BLaER1 treated with 17β-estradiol and CSF1 and Interleukin-3, amounts not matched to agents 10 nM and 100 nM (cell line): Measurements from ENCODE around the gene PGM2L1.

ENCODE experiments used
- H3K27ac ChIP-seq, 11 experiments: shearing (Covaris generic); formaldehyde crosslinking; 2 replicates each; pipeline ENCODE4 v1.8.1; 2022
- H3K27me3 ChIP-seq, 11 experiments: shearing (Covaris generic); formaldehyde crosslinking; 2 replicates each; pipeline ENCODE4 v1.8.1; 2022
- H3K36me3 ChIP-seq, 11 experiments: shearing (Covaris generic); formaldehyde crosslinking; 2 replicates each; pipeline ENCODE4 v1.8.1; 2022
- H3K4me1 ChIP-seq, 10 experiments: shearing (Covaris generic); formaldehyde crosslinking; 2 replicates each; pipeline ENCODE4 v1.8.1; 2022
- H3K4me2 ChIP-seq, 11 experiments: shearing (Covaris generic); formaldehyde crosslinking; 2 replicates each; pipeline ENCODE4 v1.8.1; 2022
- H3K4me3 ChIP-seq, 10 experiments: shearing (Covaris generic); formaldehyde crosslinking; 2 replicates each; pipeline ENCODE4 v1.8.1; 2022
- H3K9ac ChIP-seq, 11 experiments: shearing (Covaris generic); formaldehyde crosslinking; 2 replicates each; pipeline ENCODE4 v1.8.1; 2022
- H3K9me3 ChIP-seq, 11 experiments: shearing (Covaris generic); formaldehyde crosslinking; replicated peaks in 1 of 11; 2 replicates each; pipeline ENCODE4 v1.8.1; 2022
- H4K20me1 ChIP-seq, 11 experiments: shearing (Covaris generic); formaldehyde crosslinking; 2 replicates each; pipeline ENCODE4 v1.8.1; 2022
- Cebpa-rat ChIP-seq, 11 experiments: shearing (Covaris generic); IDR thresholded peaks; 2 replicates each; pipeline ENCODE4 v1.8.1; 2022

PGM2L1 gene

DNA sequence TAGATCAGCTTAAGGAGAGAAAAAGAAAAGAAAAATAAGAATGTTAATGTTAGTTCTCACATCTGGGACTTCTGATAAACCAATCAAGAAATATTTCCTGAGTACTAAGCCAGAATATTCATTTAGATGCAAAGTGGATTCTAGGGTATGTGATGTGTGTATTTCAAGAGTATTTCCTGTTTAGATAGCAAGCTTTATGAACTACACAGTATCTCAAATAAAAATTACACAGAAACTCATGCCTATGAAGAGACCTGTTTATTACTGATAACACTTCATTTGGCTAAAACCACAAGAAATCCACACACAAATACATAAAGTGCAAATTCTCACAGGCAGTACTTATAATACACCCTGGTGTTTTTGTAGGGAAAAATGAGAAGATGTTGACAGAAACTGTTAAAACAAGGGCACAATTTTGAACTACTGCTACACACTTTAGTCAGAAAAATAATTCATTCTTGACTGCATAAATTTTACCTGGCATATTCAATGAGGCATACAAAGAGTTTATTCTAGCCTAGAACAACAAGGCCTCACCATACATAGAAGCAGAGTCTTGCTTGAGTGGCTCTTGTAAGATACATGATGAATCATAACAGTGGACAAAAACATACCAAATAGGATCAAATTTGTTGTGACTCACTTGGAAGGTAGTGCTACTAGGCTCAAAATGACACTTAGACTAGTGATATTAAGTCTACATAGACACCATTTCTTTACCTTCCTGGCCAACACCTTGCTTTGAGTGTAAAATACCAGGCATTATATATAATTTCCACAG, 68.0 kb downstream of the PGM2L1 start:
- Histone ChIP-seq H3K9me3 (peaks cover 10 to 18% (median 14%) of the 10 kb centered on the region in 11 experiments), H3K4me1 (no peaks in the 10 kb centered on the region), H3K4me3 (no peak overlapping the region), H4K20me1 (no peaks in the 10 kb centered on the region), H3K4me2 (no peak overlapping the region), H3K9ac (no peak overlapping the region), H3K27ac (no peak overlapping the region), H3K27me3 (no peaks in the 10 kb centered on the region), H3K36me3 (peaks cover 0 to 18% (median 0%) of the 10 kb centered on the region in 11 experiments; a peak in 6 of 22 replicates)
- no peak for TF ChIP-seq Cebpa-rat (IDR thresholded peaks at IDR 0.05)

DNA sequence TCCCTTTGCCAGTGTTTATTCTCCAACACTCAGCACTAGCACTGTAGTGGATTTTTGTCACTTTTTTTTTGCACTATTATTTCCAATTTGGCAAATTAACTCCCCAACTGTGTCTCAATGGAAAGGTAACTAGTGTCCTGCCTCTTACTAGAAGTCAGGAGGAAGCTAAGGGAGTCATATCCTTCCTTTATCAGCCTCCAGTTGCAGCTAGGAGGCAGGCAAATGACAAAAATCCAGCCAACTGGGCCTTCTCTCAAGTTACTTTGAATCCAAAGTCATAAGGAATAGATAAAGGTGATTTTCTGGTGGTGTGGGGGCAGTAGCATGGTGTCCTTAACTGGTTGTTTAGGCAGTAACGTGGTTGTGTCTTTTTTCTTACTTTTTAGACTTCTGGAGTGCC, 71.2 kb downstream of the PGM2L1 start:
- TF ChIP-seq Cebpa-rat (IDR thresholded peaks at IDR 0.05): no peak
- Histone ChIP-seq H4K20me1 (no peaks in the 10 kb centered on the region), H3K4me3 (no peak overlapping the region), H3K4me1 (no peaks in the 10 kb centered on the region), H3K27ac (no peak overlapping the region), H3K27me3 (no peaks in the 10 kb centered on the region), H3K4me2 (no peak overlapping the region), H3K36me3 (peaks cover 0 to 12% (median 0%) of the 10 kb centered on the region in 11 experiments; a peak in 6 of 22 replicates), H3K9me3 (peaks cover 10 to 18% (median 14%) of the 10 kb centered on the region in 11 experiments), H3K9ac (no peak overlapping the region)

DNA sequence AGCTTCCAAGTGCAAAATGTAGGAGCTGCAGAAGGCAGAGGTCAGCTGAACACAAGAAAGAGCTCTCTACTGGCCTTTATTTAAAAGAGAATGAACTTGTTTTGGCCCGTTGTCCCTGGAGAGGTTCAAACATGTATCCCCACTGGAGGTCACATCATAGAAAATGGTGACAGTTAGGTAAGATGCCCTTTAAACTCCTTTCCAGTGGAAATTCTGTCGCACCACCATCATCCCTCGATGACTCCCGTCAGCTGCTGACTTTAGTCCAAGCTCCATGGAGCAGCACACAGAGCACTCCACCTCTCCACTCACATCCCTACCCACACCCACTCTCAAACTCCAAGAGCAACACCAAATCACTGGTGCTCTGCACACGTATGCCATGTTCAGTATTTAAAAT, 71.6 kb downstream of the PGM2L1 start:
- H3K27ac ChIP-seq: no peak overlapping the region
- H3K27me3 ChIP-seq: no peaks in the 10 kb centered on the region
- H3K36me3 ChIP-seq: peaks cover 0 to 12% (median 0%) of the 10 kb centered on the region in 11 experiments; a peak in 6 of 22 replicates
- H4K20me1 ChIP-seq: no peaks in the 10 kb centered on the region
- H3K9ac ChIP-seq: no peak overlapping the region
- no peaks in the 10 kb centered on the region for H3K4me1 ChIP-seq
- TF ChIP-seq Cebpa-rat (IDR thresholded peaks at IDR 0.05): no peak
- peaks cover 10 to 18% (median 14%) of the 10 kb centered on the region in 11 experiments for H3K9me3 ChIP-seq
- no peak overlapping the region for H3K4me3 ChIP-seq
- H3K4me2 ChIP-seq: no peak overlapping the region

DNA sequence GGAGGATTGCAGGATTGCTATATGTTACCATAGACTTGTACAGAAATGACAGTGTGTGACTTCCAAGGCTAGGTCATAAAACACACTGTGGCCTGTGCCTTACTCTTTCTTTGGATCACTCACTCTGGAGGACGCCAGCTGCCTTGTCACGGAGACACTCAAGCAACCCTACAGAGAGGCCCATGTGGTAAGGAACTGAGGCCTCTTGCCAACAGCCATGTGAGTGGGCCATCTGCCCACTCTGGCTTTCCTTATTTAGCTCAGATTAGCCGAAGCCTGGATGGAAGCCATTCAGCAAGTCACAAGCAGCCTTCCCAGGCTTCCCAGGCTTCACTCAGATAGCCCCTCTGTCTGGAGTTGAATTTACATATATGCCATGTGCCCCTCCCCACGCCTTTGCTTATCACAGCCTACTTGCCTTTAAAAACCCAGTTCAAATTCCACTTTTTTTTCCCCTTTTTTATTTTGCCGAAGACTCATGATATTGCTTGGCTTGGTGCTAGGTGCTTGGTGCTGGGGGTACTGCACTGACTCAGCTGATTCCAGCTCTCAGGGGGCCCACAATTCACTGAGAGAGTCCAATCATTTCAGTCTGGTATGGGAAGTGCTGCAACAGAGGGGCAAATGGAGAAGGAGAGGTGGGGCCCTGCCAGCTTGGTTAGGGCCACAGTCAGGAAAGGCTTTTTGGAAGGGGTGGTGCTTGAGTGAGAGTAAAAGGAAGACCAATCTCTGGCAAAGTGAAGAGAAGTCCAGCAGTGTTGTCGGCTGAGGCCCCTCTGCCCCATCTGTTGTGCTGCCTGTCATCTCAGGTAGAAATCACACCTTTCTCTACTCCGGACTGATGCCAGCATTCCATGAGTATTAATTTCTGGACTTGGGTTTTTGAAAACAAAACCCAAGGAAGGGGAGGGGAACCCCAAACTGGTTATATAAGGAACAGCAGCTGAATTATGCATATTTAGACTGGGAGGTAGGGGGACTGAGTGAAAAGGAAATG, 72.3 kb downstream of the PGM2L1 start:
- Histone ChIP-seq H3K27me3 (no peaks in the 10 kb centered on the region), H4K20me1 (no peaks in the 10 kb centered on the region), H3K9ac (no peak overlapping the region), H3K36me3 (peaks cover 0 to 12% (median 0%) of the 10 kb centered on the region in 11 experiments; a peak in 5 of 22 replicates), H3K27ac (no peak overlapping the region), H3K4me2 (no peak overlapping the region), H3K9me3 (peaks cover 10 to 18% (median 14%) of the 10 kb centered on the region in 11 experiments), H3K4me3 (no peak overlapping the region), H3K4me1 (no peaks in the 10 kb centered on the region)
- TF ChIP-seq Cebpa-rat (IDR thresholded peaks at IDR 0.05): no peak

DNA sequence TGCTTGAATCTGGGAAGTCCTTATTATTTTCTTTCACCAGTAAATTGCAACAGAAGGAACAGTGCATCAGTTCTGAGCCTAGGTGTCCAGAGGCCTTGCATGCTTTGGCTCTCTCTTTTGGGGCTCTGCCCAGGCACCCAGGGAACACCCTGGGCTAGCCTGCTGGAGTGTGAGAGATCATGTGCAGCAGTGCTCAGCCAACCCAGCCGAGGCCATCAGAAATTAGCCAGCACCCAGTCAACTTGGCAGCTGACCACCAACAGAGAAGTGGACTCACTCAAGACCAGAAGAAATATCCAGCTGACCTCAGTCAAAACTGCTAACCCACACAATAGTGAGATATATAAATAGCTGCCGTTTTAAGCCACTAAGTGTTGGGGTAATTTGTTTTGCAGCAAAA, 75.6 kb downstream of the PGM2L1 start:
- no peak for TF ChIP-seq Cebpa-rat (IDR thresholded peaks at IDR 0.05)
- no peaks in the 10 kb centered on the region for H3K4me1 ChIP-seq
- peaks cover 2 to 13% (median 6%) of the 10 kb centered on the region in 11 experiments; a peak in 21 of 22 replicates for H3K9me3 ChIP-seq
- H3K36me3 ChIP-seq: no peaks in the 10 kb centered on the region; a peak in 1 of 22 replicates
- H3K4me2 ChIP-seq: no peak overlapping the region
- H3K27ac ChIP-seq: no peak overlapping the region
- no peaks in the 10 kb centered on the region for H3K27me3 ChIP-seq
- H3K9ac ChIP-seq: no peak overlapping the region
- H4K20me1 ChIP-seq: no peaks in the 10 kb centered on the region
- no peak overlapping the region for H3K4me3 ChIP-seq

DNA sequence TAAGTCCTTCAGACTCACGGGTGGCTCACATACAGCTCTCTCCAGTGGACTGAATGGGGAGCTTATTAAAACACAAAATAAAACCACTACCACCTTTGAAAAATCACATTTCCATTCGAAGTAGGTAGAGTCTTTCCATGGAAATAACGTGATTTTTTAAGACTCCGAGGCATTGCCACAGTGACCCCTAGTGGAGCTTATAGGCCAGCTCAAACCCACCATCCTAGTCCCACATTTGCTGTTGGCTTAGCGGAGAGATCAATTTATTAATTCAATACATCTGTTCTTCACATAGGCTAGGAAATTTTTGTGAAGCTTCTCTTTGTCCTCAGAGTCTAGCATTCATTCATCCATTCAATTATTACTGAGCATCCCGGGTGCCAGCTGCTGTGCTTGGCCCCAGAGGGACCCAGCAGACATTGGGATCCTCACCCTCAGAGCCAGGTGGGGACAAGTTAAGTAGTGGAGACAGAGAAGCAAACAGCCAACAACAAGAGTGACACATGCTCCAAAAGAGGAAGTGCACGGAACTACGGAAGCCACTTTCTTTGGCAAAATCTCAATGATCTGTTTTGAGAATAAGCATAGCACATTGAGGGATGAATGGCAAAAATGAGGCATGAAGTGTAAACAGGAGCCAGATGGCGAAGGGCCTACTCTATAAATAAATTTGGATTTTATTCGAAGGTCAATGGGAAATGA, 76.6 kb downstream of the PGM2L1 start:
- Histone ChIP-seq H3K36me3 (no peaks in the 10 kb centered on the region), H3K4me2 (no peak overlapping the region), H3K9ac (no peak overlapping the region), H3K27ac (no peak overlapping the region), H3K9me3 (peaks cover 11 to 19% (median 12%) of the 10 kb centered on the region in 11 experiments), H3K4me1 (no peaks in the 10 kb centered on the region), H3K27me3 (no peaks in the 10 kb centered on the region), H3K4me3 (no peak overlapping the region), H4K20me1 (no peaks in the 10 kb centered on the region)
- no peak for TF ChIP-seq Cebpa-rat (IDR thresholded peaks at IDR 0.05)

DNA sequence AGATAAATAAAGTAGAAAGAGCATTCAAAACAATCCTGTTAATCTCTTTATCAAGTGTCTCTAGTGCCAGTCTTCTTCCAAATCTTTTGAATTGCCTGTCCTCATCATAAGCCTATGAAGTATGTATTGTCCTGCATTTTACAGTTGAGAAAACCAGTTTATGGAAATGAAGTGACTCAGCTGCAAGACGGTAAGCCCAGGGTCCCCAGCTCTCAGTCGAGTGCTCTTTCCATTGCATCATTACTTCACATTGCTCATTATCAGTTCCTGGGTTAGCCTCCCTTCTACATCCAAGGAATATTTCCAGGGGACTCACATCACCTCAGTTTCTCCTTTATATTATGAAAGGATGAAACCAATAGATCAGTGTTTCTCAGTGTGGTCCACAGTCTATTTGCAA, 77.7 kb downstream of the PGM2L1 start:
- H3K27ac ChIP-seq: no peak overlapping the region

DNA sequence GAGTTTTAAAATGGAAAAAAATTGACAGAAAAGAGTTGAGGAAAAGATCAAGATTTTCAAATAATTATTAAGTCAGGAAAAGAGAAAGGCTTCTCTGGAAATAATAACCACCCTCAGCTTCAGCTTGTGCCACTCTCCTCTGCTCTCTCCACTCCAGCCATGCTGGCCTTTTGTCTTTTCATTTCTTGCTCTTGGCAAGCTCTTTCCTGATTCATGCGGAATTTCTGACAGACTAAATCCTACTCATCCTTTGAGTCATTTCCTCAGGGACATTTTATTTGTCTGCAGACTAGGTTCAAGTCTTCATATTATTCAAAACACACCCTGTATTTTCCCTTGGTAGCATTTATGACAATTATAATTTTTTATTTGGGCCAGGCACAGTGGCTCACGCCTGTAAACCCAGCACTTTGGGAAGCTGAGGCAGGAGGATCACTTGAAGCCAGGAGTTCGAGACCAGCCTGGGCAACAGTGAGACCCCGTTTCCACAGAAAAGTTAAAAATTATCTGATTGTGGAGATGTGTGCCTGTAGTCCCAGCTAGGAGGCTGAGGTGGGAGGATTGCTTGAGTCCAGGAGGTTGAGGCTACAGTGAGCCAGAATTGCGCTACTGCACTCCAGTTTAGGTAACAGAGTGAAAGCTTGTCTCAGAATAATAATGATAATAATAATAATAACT, 79.0 kb downstream of the PGM2L1 start:
- H3K9ac ChIP-seq: no peak overlapping the region
- H3K27me3 ChIP-seq: no peaks in the 10 kb centered on the region
- peaks cover 14 to 30% (median 23%) of the 10 kb centered on the region in 11 experiments for H3K9me3 ChIP-seq
- H4K20me1 ChIP-seq: no peaks in the 10 kb centered on the region
- H3K27ac ChIP-seq: no peak overlapping the region
- H3K36me3 ChIP-seq: no peaks in the 10 kb centered on the region
- H3K4me1 ChIP-seq: no peaks in the 10 kb centered on the region
- TF ChIP-seq Cebpa-rat (IDR thresholded peaks at IDR 0.05): no peak
- H3K4me2 ChIP-seq: no peak overlapping the region
- no peak overlapping the region for H3K4me3 ChIP-seq

More for the DNA sequence above, 77.7 kb downstream of the PGM2L1 start:
- no peak overlapping the region for H3K4me3 ChIP-seq
- no peaks in the 10 kb centered on the region for H3K27me3 ChIP-seq
- H4K20me1 ChIP-seq: no peaks in the 10 kb centered on the region
- no peak overlapping the region for H3K4me2 ChIP-seq
- peaks cover 14 to 30% (median 23%) of the 10 kb centered on the region in 11 experiments for H3K9me3 ChIP-seq
- H3K9ac ChIP-seq: no peak overlapping the region
- TF ChIP-seq Cebpa-rat (IDR thresholded peaks at IDR 0.05): no peak
- H3K4me1 ChIP-seq: no peaks in the 10 kb centered on the region
- H3K36me3 ChIP-seq: no peaks in the 10 kb centered on the region
